Tibial nerve (tissue), 4 donors: Measurements from ENCODE around the gene ETV6. TPM values are rescaled to one million over a fixed set of nuclear protein-coding genes. Genes with fewer than 3 reads are reported as not detected.

Source experiments
- DNase-seq, 2 donors: peaks; one replicate each; pipeline ENCODE4 v3.0.0-alpha.2; 2019; ENCODE audit warnings: low spot score in 2 of 2
- H3K27ac ChIP-seq, 4 donors: fragments of 200-600 bp; sonication (generic) in 3 of 4; one replicate each; pipeline ENCODE4 v1.5.1; 2017 to 2019; ENCODE audit warnings: mild to moderate bottlenecking in 1 of 4
- H3K27me3 ChIP-seq, 2 donors: fragments of 200-600 bp; sonication (generic) in 1 of 2; one replicate each; pipeline versions ENCODE4 v1.5.1 to v1.6.0; 2017 to 2019
- H3K36me3 ChIP-seq, 3 donors: fragments of 200-600 bp; sonication (generic); one replicate each; pipeline ENCODE4 v1.5.1; 2018 to 2019
- H3K4me1 ChIP-seq, 4 donors: fragments of 200-600 bp; sonication (generic) in 3 of 4; one replicate each; pipeline ENCODE4 v1.5.1; 2017 to 2019
- H3K4me3 ChIP-seq, 4 donors: fragments of 200-600 bp; sonication (generic) in 3 of 4; one replicate each; pipeline ENCODE4 v1.5.1; 2017 to 2019; ENCODE audit warnings: mild to moderate bottlenecking in 1 of 4, moderate library complexity in 1 of 4
- H3K9me3 ChIP-seq, 4 donors: fragments of 200-600 bp; sonication (generic) in 3 of 4; one replicate each; pipeline ENCODE4 v1.5.1; 2017 to 2019
- EP300 ChIP-seq, 2 donors: sonication (generic); formaldehyde crosslinking; IDR thresholded peaks; one replicate each; pipeline ENCODE4 v1.6.1; 2017; ENCODE audit warnings: antibody characterized with exemption in 2 of 2, mild to moderate bottlenecking in 1 of 2
- POLR2A ChIP-seq, 2 donors: fragments of 450-650 bp; IDR thresholded peaks; one replicate each; pipeline ENCODE4 v1.6.1; 2017; ENCODE audit warnings: antibody characterized with exemption in 2 of 2, mild to moderate bottlenecking in 2 of 2, moderate library complexity in 2 of 2
- WGBS, 2 donors: methylation state at CpG; one replicate each; pipeline ENCODE4 v1.1.5; 2018; 5-methylcytosine and 5-hydroxymethylcytosine counted together
- total RNA-seq, 4 donors: library from RNA; depleted of rRNA; stranded (reverse); fragments of >200 nt; gene quantifications; one replicate each; pipeline ENCODE4 v1.1.0, GENCODE V29; 2016
- TF ChIP-seq, protein P1 (sequence below), 5 experiments: fragments of 200-600 bp in 3 of 5; fragments of 450-650 bp in 2 of 5; sonication (generic) in 3 of 5; IDR thresholded peaks; one replicate each; pipeline ENCODE4 v1.5.1; 2016 to 2019; ENCODE audit warnings: antibody characterized with exemption in 5 of 5, mild to moderate bottlenecking in 3 of 5, moderate library complexity in 2 of 5

Gene ETV6
- total RNA-seq, 4 donors from 2014 or later, result 6.7 to 14.1 (median 8.3) TPM

DNA sequence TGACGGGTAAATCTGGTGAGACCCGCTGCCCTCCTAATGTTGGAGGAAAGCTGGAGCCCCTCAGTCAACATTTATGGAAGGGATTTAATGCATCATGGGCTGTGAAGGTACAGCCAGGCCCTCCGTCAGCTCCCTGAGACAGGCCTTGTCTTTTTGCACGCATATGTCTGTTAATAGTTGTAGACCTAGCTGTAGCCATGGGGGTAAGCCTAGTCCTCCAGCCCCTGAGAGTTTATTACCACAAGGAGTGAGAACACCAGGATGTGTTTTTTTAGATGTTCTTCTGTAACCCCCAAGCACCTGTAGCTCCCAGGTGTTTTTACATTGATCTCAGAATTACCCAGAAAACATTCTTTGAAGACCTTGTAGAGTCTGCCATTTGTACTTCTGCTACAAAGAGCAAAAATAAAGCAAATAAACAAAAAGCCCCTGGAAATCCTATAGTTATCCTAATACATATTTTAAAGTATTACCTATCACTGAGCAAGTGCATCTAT lies 25.5 kb downstream of the ETV6 start:
- H3K36me3 ChIP-seq, result peaks cover 0 to 6% (median 0%) of the 10 kb centered on the region in 3 donors
- 92 to 100% methylated on average over 4 of the region's 4 CpGs for WGBS, 2 donors
- no peak overlapping the region for H3K27ac ChIP-seq
- no peak for DNase-seq
- no peaks in the 10 kb centered on the region for H3K27me3 ChIP-seq
- no peaks in the 10 kb centered on the region for H3K9me3 ChIP-seq
- TF ChIP-seq, protein P1, sequence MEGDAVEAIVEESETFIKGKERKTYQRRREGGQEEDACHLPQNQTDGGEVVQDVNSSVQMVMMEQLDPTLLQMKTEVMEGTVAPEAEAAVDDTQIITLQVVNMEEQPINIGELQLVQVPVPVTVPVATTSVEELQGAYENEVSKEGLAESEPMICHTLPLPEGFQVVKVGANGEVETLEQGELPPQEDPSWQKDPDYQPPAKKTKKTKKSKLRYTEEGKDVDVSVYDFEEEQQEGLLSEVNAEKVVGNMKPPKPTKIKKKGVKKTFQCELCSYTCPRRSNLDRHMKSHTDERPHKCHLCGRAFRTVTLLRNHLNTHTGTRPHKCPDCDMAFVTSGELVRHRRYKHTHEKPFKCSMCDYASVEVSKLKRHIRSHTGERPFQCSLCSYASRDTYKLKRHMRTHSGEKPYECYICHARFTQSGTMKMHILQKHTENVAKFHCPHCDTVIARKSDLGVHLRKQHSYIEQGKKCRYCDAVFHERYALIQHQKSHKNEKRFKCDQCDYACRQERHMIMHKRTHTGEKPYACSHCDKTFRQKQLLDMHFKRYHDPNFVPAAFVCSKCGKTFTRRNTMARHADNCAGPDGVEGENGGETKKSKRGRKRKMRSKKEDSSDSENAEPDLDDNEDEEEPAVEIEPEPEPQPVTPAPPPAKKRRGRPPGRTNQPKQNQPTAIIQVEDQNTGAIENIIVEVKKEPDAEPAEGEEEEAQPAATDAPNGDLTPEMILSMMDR (IDR thresholded peaks at IDR 0.05), result no peak
- TF ChIP-seq POLR2A (IDR thresholded peaks at IDR 0.05), result no peak
- no peak for TF ChIP-seq EP300 (IDR thresholded peaks at IDR 0.05)
- H3K4me3 ChIP-seq, result no peak overlapping the region
- H3K4me1 ChIP-seq, result peaks cover 0 to 41% (median 13%) of the 10 kb centered on the region in 4 donors

DNA sequence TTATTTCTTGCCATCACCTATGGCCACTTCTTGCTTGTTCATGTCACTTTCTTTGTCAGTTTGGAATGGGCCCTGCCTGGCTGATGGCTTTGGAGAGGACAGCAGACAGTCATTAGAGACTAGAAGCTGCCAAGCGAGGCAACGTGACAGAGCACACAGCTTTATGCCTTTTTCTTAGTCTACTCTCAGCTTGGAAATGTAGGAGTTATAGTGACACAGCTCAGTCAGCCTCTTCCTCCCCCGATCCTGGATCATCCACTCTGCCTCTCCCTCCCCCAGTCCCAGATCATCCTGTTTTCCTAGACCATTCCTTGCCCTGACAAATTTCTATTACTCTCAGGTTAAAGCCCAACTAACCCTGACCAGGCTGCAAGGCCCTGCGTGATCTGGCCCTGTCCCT lies 26.6 kb downstream of the ETV6 start:
- Histone ChIP-seq H3K9me3 (no peaks in the 10 kb centered on the region), H3K27me3 (no peaks in the 10 kb centered on the region), H3K4me3 (no peak overlapping the region), H3K27ac (no peak overlapping the region), H3K4me1 (peaks cover 0 to 41% (median 13%) of the 10 kb centered on the region in 4 donors), H3K36me3 (peaks cover 0 to 6% (median 0%) of the 10 kb centered on the region in 3 donors)
- no peak for DNase-seq
- WGBS, 2 donors, result 81 to 89% methylated on average over 4 of the region's 4 CpGs
- no peak for TF ChIP-seq POLR2A (IDR thresholded peaks at IDR 0.05)
- TF ChIP-seq, protein P1 (IDR thresholded peaks at IDR 0.05), result no peak
- TF ChIP-seq EP300 (IDR thresholded peaks at IDR 0.05), result no peak

DNA sequence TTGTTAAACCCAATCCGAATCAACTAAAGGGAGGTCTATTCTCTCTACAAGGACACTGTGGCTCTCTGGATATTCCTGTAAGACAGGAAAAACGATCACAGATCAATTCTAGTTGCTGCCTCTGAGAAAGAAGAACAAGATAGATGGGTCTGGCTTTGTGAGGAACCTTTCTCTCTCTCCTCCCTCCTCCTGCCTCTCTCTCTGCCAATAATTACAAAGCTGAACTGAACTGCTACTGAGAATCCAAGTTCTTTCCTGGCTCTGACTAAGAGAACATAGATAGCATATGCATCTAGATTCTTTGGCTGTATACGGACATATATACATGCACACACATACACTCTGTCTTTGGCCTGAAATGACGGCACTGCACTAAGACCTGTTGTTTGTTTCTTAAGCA lies 27.6 kb downstream of the ETV6 start:
- WGBS, 2 donors, result 58 to 66% methylated on average over 4 of the region's 4 CpGs
- TF ChIP-seq, protein P1 (IDR thresholded peaks at IDR 0.05), result no peak
- TF ChIP-seq EP300 (IDR thresholded peaks at IDR 0.05) (no peak), POLR2A (IDR thresholded peaks at IDR 0.05) (no peak)
- Histone ChIP-seq H3K4me3 (no peak overlapping the region), H3K27me3 (no peaks in the 10 kb centered on the region), H3K9me3 (no peaks in the 10 kb centered on the region), H3K4me1 (peaks cover 0 to 40% (median 13%) of the 10 kb centered on the region in 4 donors), H3K36me3 (peaks cover 0 to 6% (median 0%) of the 10 kb centered on the region in 3 donors), H3K27ac (no peak overlapping the region)
- DNase-seq, result no peak

DNA sequence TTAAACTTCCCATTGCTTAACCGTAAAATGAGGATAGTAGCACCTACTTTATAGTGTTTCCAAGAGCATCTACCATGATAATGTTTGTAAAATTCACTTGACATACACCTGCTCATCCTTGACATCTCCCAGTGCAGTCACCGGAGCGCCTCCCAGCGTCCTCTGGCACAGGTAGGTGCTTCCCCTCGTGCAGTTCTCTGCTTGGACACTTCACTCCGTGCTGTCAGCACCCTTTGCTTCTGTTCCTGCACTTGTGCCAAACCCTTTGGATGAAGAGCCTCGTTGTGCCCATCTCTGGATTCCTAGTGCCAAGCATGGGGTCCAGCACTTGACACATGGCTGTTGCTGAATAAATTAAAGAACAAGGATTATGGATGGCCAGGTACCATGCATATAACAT lies 28.3 kb downstream of the ETV6 start:
- Histone ChIP-seq H3K9me3 (no peaks in the 10 kb centered on the region), H3K27ac (no peak overlapping the region), H3K36me3 (peaks cover 0 to 6% (median 0%) of the 10 kb centered on the region in 3 donors), H3K27me3 (no peaks in the 10 kb centered on the region), H3K4me1 (peaks cover 0 to 34% (median 12%) of the 10 kb centered on the region in 4 donors), H3K4me3 (no peak overlapping the region)
- TF ChIP-seq POLR2A (IDR thresholded peaks at IDR 0.05), result no peak
- no peak for TF ChIP-seq EP300 (IDR thresholded peaks at IDR 0.05)
- DNase-seq, result no peak
- WGBS, 2 donors, result 89 to 93% methylated on average over 7 of the region's 7 CpGs

DNA sequence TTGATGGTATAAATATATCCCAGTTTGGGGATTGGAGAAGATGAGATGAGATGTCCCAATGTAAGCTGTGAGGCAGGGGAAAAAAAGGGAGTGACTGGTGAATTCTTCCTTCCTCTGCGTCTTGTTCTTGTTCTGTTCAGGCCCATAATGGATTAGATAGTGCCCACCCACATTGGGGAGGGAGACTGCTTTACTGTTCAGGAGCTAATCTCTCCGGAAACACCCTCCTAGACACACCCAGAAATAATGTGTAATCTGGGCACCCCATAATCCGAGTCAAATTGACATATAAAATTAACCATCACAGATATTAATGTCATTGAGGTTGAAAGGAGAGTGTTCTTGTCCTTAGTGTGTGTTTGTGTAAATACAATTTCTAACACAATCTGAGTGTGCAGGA lies 29.3 kb downstream of the ETV6 start:
- no peak for DNase-seq
- H3K9me3 ChIP-seq, result no peaks in the 10 kb centered on the region
- no peaks in the 10 kb centered on the region for H3K27me3 ChIP-seq
- 82 to 93% methylated on average over 3 of the region's 3 CpGs for WGBS, 2 donors
- H3K27ac ChIP-seq, result no peak overlapping the region
- TF ChIP-seq, protein P1 (IDR thresholded peaks at IDR 0.05), result no peak
- TF ChIP-seq EP300 (IDR thresholded peaks at IDR 0.05) (no peak), POLR2A (IDR thresholded peaks at IDR 0.05) (no peak)
- H3K4me1 ChIP-seq, result peaks cover 0 to 28% (median 10%) of the 10 kb centered on the region in 4 donors
- H3K36me3 ChIP-seq, result peaks cover 0 to 6% (median 0%) of the 10 kb centered on the region in 3 donors
- no peak overlapping the region for H3K4me3 ChIP-seq
